Measurements from ENCODE around the gene CFAP90. TPM values are rescaled to one million over a fixed set of nuclear protein-coding genes. Genes with fewer than 3 reads are reported as not detected.

The CFAP90 gene
- total and polyA plus RNA-seq, 2 donors (not counting 3 experiments of a cell fraction or from before 2014, with no cell fraction given), result 0.07 TPM; not detected in 1

DNA sequence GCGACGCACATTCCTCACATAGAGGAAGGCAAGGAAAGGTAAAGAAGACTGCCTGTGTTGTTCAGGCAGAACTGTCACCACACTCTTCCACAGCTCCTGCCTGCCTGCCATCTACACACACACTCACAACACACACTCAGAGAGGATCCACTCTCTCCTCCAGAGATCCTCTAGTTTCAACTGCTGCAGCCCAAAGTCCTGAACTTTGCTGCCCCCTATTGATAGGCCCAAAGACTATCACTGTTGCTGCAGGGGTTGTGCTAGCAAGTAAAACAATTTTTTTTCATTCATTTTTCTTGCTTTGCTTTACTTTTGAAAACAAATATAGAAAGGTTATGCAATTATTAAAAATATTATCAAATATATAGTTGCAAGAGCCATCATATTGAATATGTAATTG lies 5.9 kb upstream of the CFAP90 start:
- intact Hi-C loops (cut with micrococcal nuclease), result loop anchor here (5.0 to 10.0 kb wide), 2 partner anchors 100 to 1092 kb away; no protein-coding TSS in a partner anchor
- H3K4me2 ChIP-seq (ENCODE audit: insufficient read depth, low read length), result no peak overlapping the region
- no peaks in the 10 kb centered on the region for H3K9me1 ChIP-seq (replicated peaks; ENCODE audit: control insufficient read depth, extremely low read depth, insufficient read depth, low read length)
- H3K79me2 ChIP-seq (ENCODE audit: control insufficient read depth, insufficient read depth, low read length), result no peaks in the 10 kb centered on the region
- H3K27me3 ChIP-seq (ENCODE audit: control insufficient read depth in 2 of 2, insufficient read depth in 2 of 2, low read length in 2 of 2), result peaks cover 0 to under 1% of the 10 kb centered on the region in 2 experiments
- peak; percentile 13 for DNase-seq (ENCODE audit: low read depth, low spot score)
- ChIA-PET CTCF (interaction anchor here (0.6 to 1.7 kb wide), 2 partner anchors 30 to 1090 kb away, joined by 3 to 7 read pairs; no protein-coding TSS in a partner anchor), POLR2A (no interaction called here)
- peaks cover 4 to 6% of the 10 kb centered on the region in 2 experiments for H3K36me3 ChIP-seq (ENCODE audit: control insufficient read depth in 2 of 2, extremely low read depth in 1 of 2, insufficient read depth in 2 of 2, low read length in 2 of 2)
- H3K4me3 ChIP-seq (replicated peaks in 1 of 3; ENCODE audit: insufficient read depth in 1 of 3, low read depth in 1 of 3, low read length in 3 of 3), result no peak overlapping the region
- TF ChIP-seq MYC (IDR thresholded peaks at IDR 0.05; ENCODE audit: low read depth, low read length), result no peak
- TF ChIP-seq FOS (IDR thresholded peaks at IDR 0.05; ENCODE audit: borderline replicate concordance, insufficient read depth, low read length), result no peak
- no peak for TF ChIP-seq MAX (IDR thresholded peaks at IDR 0.05; ENCODE audit: insufficient read depth, insufficient read length)
- no peak for TF ChIP-seq EZH2 (IDR thresholded peaks at IDR 0.05; ENCODE audit: borderline replicate concordance, low read depth, low read length, severe bottlenecking)
- TF ChIP-seq, protein P1, sequence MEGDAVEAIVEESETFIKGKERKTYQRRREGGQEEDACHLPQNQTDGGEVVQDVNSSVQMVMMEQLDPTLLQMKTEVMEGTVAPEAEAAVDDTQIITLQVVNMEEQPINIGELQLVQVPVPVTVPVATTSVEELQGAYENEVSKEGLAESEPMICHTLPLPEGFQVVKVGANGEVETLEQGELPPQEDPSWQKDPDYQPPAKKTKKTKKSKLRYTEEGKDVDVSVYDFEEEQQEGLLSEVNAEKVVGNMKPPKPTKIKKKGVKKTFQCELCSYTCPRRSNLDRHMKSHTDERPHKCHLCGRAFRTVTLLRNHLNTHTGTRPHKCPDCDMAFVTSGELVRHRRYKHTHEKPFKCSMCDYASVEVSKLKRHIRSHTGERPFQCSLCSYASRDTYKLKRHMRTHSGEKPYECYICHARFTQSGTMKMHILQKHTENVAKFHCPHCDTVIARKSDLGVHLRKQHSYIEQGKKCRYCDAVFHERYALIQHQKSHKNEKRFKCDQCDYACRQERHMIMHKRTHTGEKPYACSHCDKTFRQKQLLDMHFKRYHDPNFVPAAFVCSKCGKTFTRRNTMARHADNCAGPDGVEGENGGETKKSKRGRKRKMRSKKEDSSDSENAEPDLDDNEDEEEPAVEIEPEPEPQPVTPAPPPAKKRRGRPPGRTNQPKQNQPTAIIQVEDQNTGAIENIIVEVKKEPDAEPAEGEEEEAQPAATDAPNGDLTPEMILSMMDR (IDR thresholded peaks at IDR 0.05; ENCODE audit: extremely low read depth in 1 of 2, insufficient read depth in 1 of 2, low read depth in 1 of 2, low read length in 2 of 2), result peak; percentile 37 to 47
- dilution Hi-C loops (cut with MboI; ENCODE audit: extremely low pct_ligation_motif_present, low sequenced_read_pairs), result no loop called here
- no peak overlapping the region for H3K9ac ChIP-seq (replicated peaks; ENCODE audit: extremely low read depth, insufficient read depth, low read length)
- BruUV-seq (replicated peaks), result no TSS peak
- H3K27ac ChIP-seq (ENCODE audit: insufficient read depth, low read depth, low read length), result no peak overlapping the region
- H2AFZ ChIP-seq (ENCODE audit: low read depth, low read length), result no peak overlapping the region
- no peaks in the 10 kb centered on the region for H4K20me1 ChIP-seq (replicated peaks; ENCODE audit: control insufficient read depth, extremely low read depth, insufficient read depth, low read length)
- H3K4me1 ChIP-seq (ENCODE audit: control insufficient read depth, extremely low read depth, insufficient read depth, low read length), result no peaks in the 10 kb centered on the region
- H3K9me3 ChIP-seq (replicated peaks; ENCODE audit: control insufficient read depth, insufficient read depth, low read length), result no peaks in the 10 kb centered on the region
- no peak for FAIRE-seq

All from endothelial cell of umbilical vein (primary cell).